SK-N-SH (cell line): ENCODE measurements around the gene GPATCH11. TPM values are rescaled to one million over a fixed set of nuclear protein-coding genes. Genes with fewer than 3 reads are reported as not detected.

Source experiments
- CTCF ChIA-PET: fragments of 300-600, 350-600 bp; formaldehyde crosslinking; extraction: SDS; loops from one replicate; lab custom pipeline; 2021; lab: Yijun Ruan, JAX
- POLR2A ChIA-PET: fragments of 350-600 bp; sonication (Branson Sonifier 250); formaldehyde crosslinking; extraction: SDS; loops from one replicate; lab custom pipeline; 2020; ENCODE audit warnings: antibody characterized with exemption, inconsistent platforms; lab: Yijun Ruan, JAX
- DNase-seq: peaks from one replicate; pipeline ENCODE4 v3.0.0; 2012
- H2AFZ ChIP-seq: fragments of 200-600 bp; sonication (generic); 2 replicates; pipeline ENCODE4 v1.8.1; 2016; ENCODE audit warnings: antibody characterized with exemption, mild to moderate bottlenecking, low read depth
- H3F3A ChIP-seq: fragments of 200-600 bp; sonication (generic); replicated peaks from 2 replicates; pipeline ENCODE3; 2016; ENCODE audit warnings: antibody characterized with exemption, mild to moderate bottlenecking; ENCODE audit not compliant: insufficient read depth
- H3K27ac ChIP-seq, 2 experiments: fragments of 200-500 bp in 1 of 2; fragments of 200-600 bp in 1 of 2; sonication (Bioruptor generic) in 1 of 2; sonication (generic), shearing (Covaris generic) in 1 of 2; 2 replicates each; pipeline versions ENCODE4 v1.5.1 to v1.6.1; 2014 to 2016; ENCODE audit warnings: low read depth in 2 of 2, inconsistent platforms in 1 of 2, low read length in 1 of 2, mild to moderate bottlenecking in 1 of 2, mixed read lengths in 1 of 2
- H3K27me3 ChIP-seq: fragments of 200-600 bp; sonication (generic), shearing (Covaris generic); 2 replicates; pipeline ENCODE4 v1.6.1; 2016; ENCODE audit warnings: mixed run types; ENCODE audit not compliant: insufficient read depth
- H3K36me3 ChIP-seq, 2 experiments: fragments of 200-500 bp in 1 of 2; fragments of 200-600 bp in 1 of 2; sonication (Bioruptor generic) in 1 of 2; sonication (generic) in 1 of 2; replicated peaks in 1 of 2; 2 replicates each; pipeline versions ENCODE3 to v1.5.1; 2014 to 2016; ENCODE audit warnings: low read length in 1 of 2, mild to moderate bottlenecking in 1 of 2; ENCODE audit not compliant: insufficient read depth in 2 of 2, control insufficient read depth in 1 of 2
- H3K4me1 ChIP-seq, 2 experiments: fragments of 200-500 bp in 1 of 2; fragments of 200-600 bp in 1 of 2; sonication (Bioruptor generic) in 1 of 2; sonication (generic), shearing (Covaris generic) in 1 of 2; 2 replicates each; pipeline versions ENCODE4 v1.5.1 to v1.6.1; 2014 to 2016; ENCODE audit warnings: low read depth in 1 of 2, low read length in 1 of 2, mixed run types in 1 of 2; ENCODE audit not compliant: insufficient read depth in 2 of 2, control insufficient read depth in 1 of 2
- H3K4me2 ChIP-seq: fragments of 200-600 bp; sonication (generic), shearing (Covaris generic); 2 replicates; pipeline ENCODE4 v1.6.1; 2017; ENCODE audit warnings: mixed run types
- H3K4me3 ChIP-seq, 2 experiments: fragments of 200-500 bp in 1 of 2; fragments of 200-600 bp in 1 of 2; sonication (Bioruptor generic) in 1 of 2; sonication (generic), shearing (Covaris generic) in 1 of 2; 2 replicates each; pipeline versions ENCODE4 v1.5.1 to v1.8.1; 2014 to 2016; ENCODE audit warnings: low read depth in 2 of 2, inconsistent platforms in 1 of 2, low read length in 1 of 2, mild to moderate bottlenecking in 1 of 2, mixed read lengths in 1 of 2, moderate library complexity in 1 of 2
- H3K79me2 ChIP-seq: fragments of 200-600 bp; sonication (generic); 2 replicates; pipeline ENCODE4 v1.8.1; 2017; ENCODE audit warnings: mild to moderate bottlenecking; ENCODE audit not compliant: insufficient read depth
- H3K9ac ChIP-seq: fragments of 200-600 bp; sonication (generic); 2 replicates; pipeline ENCODE4 v1.6.1; 2017; ENCODE audit warnings: mixed run types
- H3K9me2 ChIP-seq: fragments of 200-600 bp; sonication (generic); 2 replicates; pipeline ENCODE4 v1.6.1; 2017; ENCODE audit warnings: mixed run types
- H3K9me3 ChIP-seq: fragments of 200-600 bp; sonication (generic); 2 replicates; pipeline ENCODE4 v1.6.1; 2017; ENCODE audit warnings: mixed run types, mild to moderate bottlenecking, moderate library complexity
- H4K20me1 ChIP-seq: fragments of 200-600 bp; sonication (generic); 2 replicates; pipeline ENCODE4 v1.6.1; 2017; ENCODE audit warnings: mild to moderate bottlenecking, mixed run types; ENCODE audit not compliant: insufficient read depth
- FOSL2 ChIP-seq: IDR thresholded peaks from 2 replicates; pipeline ENCODE4 v1.4.0; 2012; ENCODE audit warnings: low read depth, mild to moderate bottlenecking, moderate library complexity, borderline replicate concordance
- FOXJ3 ChIP-seq: sonication (generic); formaldehyde crosslinking; IDR thresholded peaks from 2 replicates; pipeline ENCODE4 v1.5.1; 2020; ENCODE audit warnings: mild to moderate bottlenecking, missing genetic modification reagents
- FOXM1 ChIP-seq: IDR thresholded peaks from 2 replicates; pipeline ENCODE4 v1.4.0; 2012; ENCODE audit warnings: low read depth, mild to moderate bottlenecking
- GABPA ChIP-seq: IDR thresholded peaks from 2 replicates; pipeline ENCODE4 v1.4.0; 2012; ENCODE audit warnings: low read depth, mild to moderate bottlenecking
- GATA2 ChIP-seq: sonication (generic); formaldehyde crosslinking; IDR thresholded peaks from 2 replicates; pipeline ENCODE4 v1.5.0; 2020; ENCODE audit warnings: mild to moderate bottlenecking, missing genetic modification reagents
- JUND ChIP-seq: IDR thresholded peaks from 2 replicates; pipeline ENCODE4 v1.4.0; 2012
- MEF2A ChIP-seq: IDR thresholded peaks from 2 replicates; pipeline ENCODE4 v1.4.0; 2012; ENCODE audit warnings: low read depth, borderline replicate concordance
- NFIC ChIP-seq: IDR thresholded peaks from 2 replicates; pipeline ENCODE4 v1.4.0; 2012; ENCODE audit warnings: borderline replicate concordance
- PBX3 ChIP-seq: IDR thresholded peaks from 2 replicates; pipeline ENCODE4; 2012
- RAD21 ChIP-seq: IDR thresholded peaks from 2 replicates; pipeline ENCODE4 v1.6.1; 2012; ENCODE audit warnings: mild to moderate bottlenecking, low read length
- RCOR1 ChIP-seq: fragments of 150-350 bp; IDR thresholded peaks from 2 replicates; pipeline ENCODE4 v1.6.1; 2017; ENCODE audit warnings: antibody characterized with exemption, low read length
- RXRA ChIP-seq: IDR thresholded peaks from 2 replicates; pipeline ENCODE4 v1.4.0; 2012; ENCODE audit warnings: low read depth, mild to moderate bottlenecking, borderline replicate concordance
- TEAD4 ChIP-seq: IDR thresholded peaks from 2 replicates; pipeline ENCODE4 v1.4.0; 2012; ENCODE audit warnings: mild to moderate bottlenecking, borderline replicate concordance; ENCODE audit not compliant: insufficient read depth
- USF1 ChIP-seq: IDR thresholded peaks from 2 replicates; pipeline ENCODE4 v1.4.0; 2012; ENCODE audit warnings: low read depth, borderline replicate concordance
- USF2 ChIP-seq: fragments of 150-350 bp; IDR thresholded peaks from 2 replicates; pipeline ENCODE4 v1.6.1; 2017; ENCODE audit warnings: antibody characterized with exemption, low read length, low read depth, borderline replicate concordance
- YY1 ChIP-seq: IDR thresholded peaks from 2 replicates; pipeline ENCODE4 v1.4.0; 2012; ENCODE audit warnings: low read depth, mild to moderate bottlenecking
- WGBS: methylation state at CpG from one replicate; pipeline ENCODE4 v1.1.6; 2017; ENCODE audit warnings: low lambda C conversion rate; 5-methylcytosine and 5-hydroxymethylcytosine counted together
- polyA plus RNA-seq, 3 experiments: library from polyadenylated mRNA; depleted of rRNA; stranded (reverse); fragments of >200 nt; gene quantifications; 2 replicates each; pipeline ENCODE4 v1.2.3, GENCODE V29; 2012

Gene GPATCH11
- polyA plus RNA-seq, 1 of the 3 experiments (the other 2 are of a cell fraction): 2.9 TPM

- H3F3A ChIP-seq: no peaks in the 10 kb centered on the region
- no peaks in the 10 kb centered on the region for H3K4me1 ChIP-seq
- H2AFZ ChIP-seq: no peak overlapping the region
- 96% methylated on average over 2 of the region's 2 CpGs for WGBS
- H3K9ac ChIP-seq: no peak overlapping the region
- H4K20me1 ChIP-seq: no peaks in the 10 kb centered on the region
- H3K27me3 ChIP-seq: no peaks in the 10 kb centered on the region
- ChIA-PET CTCF (interaction anchor here (1.3 kb wide), 1 partner anchor 57 kb away, joined by 3 read pairs; no protein-coding TSS in a partner anchor), POLR2A (no interaction called here)
- H3K27ac ChIP-seq: no peak overlapping the region
- H3K9me3 ChIP-seq: no peaks in the 10 kb centered on the region
- TF ChIP-seq PBX3 (no peak), RCOR1 (no peak), JUND (no peak), USF1 (no peak), RAD21 (no peak), FOXJ3 (CRISPR knock-in tag) (no peak), GATA2 (CRISPR knock-in tag) (no peak), FOXM1 (no peak), NFIC (no peak), YY1 (no peak), RXRA (no peak)
- H3K36me3 ChIP-seq: peaks cover 66 to 75% of the 10 kb centered on the region in 2 experiments
- no peak overlapping the region for H3K4me3 ChIP-seq
- H3K9me2 ChIP-seq: no peaks in the 10 kb centered on the region
- no peak overlapping the region for H3K4me2 ChIP-seq
- H3K79me2 ChIP-seq: no peaks in the 10 kb centered on the region
- no peak for DNase-seq
These were observed 27.6 kb downstream of the GPATCH11 start for GRCh38 chr2:37111958-37112357.

GRCh38 chr2:37117566-37117965 lies 33.2 kb downstream of the GPATCH11 start:
- WGBS: 100% methylated on average over 1 of the region's 1 CpG

More at GRCh38 chr2:37117566-37117965, 33.2 kb downstream of the GPATCH11 start:
- Histone ChIP-seq H3K9ac (no peak overlapping the region), H3K9me3 (no peaks in the 10 kb centered on the region), H2AFZ (no peak overlapping the region), H3K4me3 (no peak overlapping the region), H3K27me3 (no peaks in the 10 kb centered on the region), H3K4me1 (no peaks in the 10 kb centered on the region), H4K20me1 (no peaks in the 10 kb centered on the region), H3K9me2 (no peaks in the 10 kb centered on the region), H3K36me3 (peaks cover 56 to 61% of the 10 kb centered on the region in 2 experiments), H3K27ac (no peak overlapping the region), H3K4me2 (no peak overlapping the region), H3K79me2 (no peaks in the 10 kb centered on the region), H3F3A (peaks cover 4% of the 10 kb centered on the region)
- POLR2A ChIA-PET: no interaction called here
- TF ChIP-seq RXRA: no peak
- no peak for TF ChIP-seq MEF2A
- no peak for TF ChIP-seq FOSL2
- no peak for TF ChIP-seq GABPA
- no peak for TF ChIP-seq USF2
- no peak for TF ChIP-seq TEAD4
- CTCF ChIA-PET: no interaction called here
- DNase-seq: no peak
